Mucosa of descending colon (tissue), 3 donors: ENCODE results near the gene PILRA. TPM values are rescaled to one million over a fixed set of nuclear protein-coding genes. Genes with fewer than 3 reads are reported as not detected.

Experiments
- ATAC-seq: fragments of 200-7000 bp; cut with Tn5 transposase; one replicate; pipeline ENCODE4 v1.9.1; 2020; ENCODE audit warnings: mild to moderate bottlenecking, moderate library complexity
- DNase-seq, 3 donors: peaks; one replicate each; pipeline ENCODE4 v3.0.0-alpha.2; 2020
- H3K36me3 ChIP-seq: fragments of 200-600 bp; one replicate; pipeline ENCODE4 v1.8.0; 2021; ENCODE audit warnings: low read depth, mild to moderate bottlenecking
- H3K4me1 ChIP-seq: fragments of 200-600 bp; one replicate; pipeline ENCODE4 v1.8.0; 2021; ENCODE audit warnings: low read depth, mild to moderate bottlenecking
- H3K4me3 ChIP-seq: fragments of 200-600 bp; one replicate; pipeline ENCODE4 v1.8.0; 2021; ENCODE audit warnings: mild to moderate bottlenecking
- H3K9me3 ChIP-seq: fragments of 200-600 bp; one replicate; pipeline ENCODE4 v1.8.0; 2021; ENCODE audit warnings: mild to moderate bottlenecking
- CTCF ChIP-seq: fragments of 200-600 bp; IDR thresholded peaks from one replicate; pipeline ENCODE4 v1.8.0; 2022; ENCODE audit warnings: antibody characterized with exemption, mild to moderate bottlenecking
- intact Hi-C, 2 donors: fragments of 100-400 bp; cut with DNase I in 1 of 2; cut with micrococcal nuclease in 1 of 2; formaldehyde crosslinking; loops; one replicate each; pipeline versions ENCODE4 v1.11.0 to v1.11.1; 2022; cut with DNase I, micrococcal nuclease
- total RNA-seq, 3 donors: library from RNA; stranded (reverse); fragmentation: NEBNext Ultra II Directional in 2 of 3; extraction: Animal tissue kit (Norgen Biotek cat#: 25700) in 2 of 3; gene quantifications; one replicate each; pipeline versions ENCODE4 v1.2.1 to v1.2.4, GENCODE V29; 2021 to 2023
- donor health status: DM: no; HTN: no; CAD: no; lungs with moderate emphysema.
- donor health status: DM: no; HTN: no; CAD: no.
- donor health status: DM: no; HTN: yes; CAD: no.

Gene PILRA
- total RNA-seq, 3 donors from 2014 or later: 4.2 to 15.9 (median 7.8) TPM

- no peak for TF ChIP-seq CTCF
- no peak for ATAC-seq
These were observed 46.5 kb downstream of the PILRA start for GRCh38 chr7:100419660-100420226.

DNA sequence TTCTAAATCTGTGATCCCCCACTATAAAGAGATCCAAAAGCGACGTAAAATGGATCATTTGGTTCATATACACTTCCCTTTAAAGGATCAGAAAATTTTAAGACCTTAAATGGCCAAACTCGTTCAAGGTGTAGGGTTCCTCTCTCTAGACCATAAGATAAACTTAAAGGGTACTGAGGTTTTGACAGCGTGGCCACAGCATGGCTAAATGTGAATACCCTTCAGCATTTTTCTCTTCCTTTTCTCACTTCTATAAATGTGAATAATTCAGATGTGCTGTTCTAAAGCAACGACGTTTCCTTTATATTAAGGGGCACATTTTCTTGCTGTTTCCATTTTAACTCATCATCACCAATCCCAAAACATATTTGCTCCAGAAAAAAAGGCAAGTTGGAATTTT is 50.0 kb downstream of the PILRA start:
- Histone ChIP-seq H3K4me1 (peaks cover 7% of the 10 kb centered on the region), H3K9me3 (no peaks in the 10 kb centered on the region), H3K36me3 (no peaks in the 10 kb centered on the region), H3K4me3 (no peak overlapping the region)
- ATAC-seq (no peak), DNase-seq (no peak)
- TF ChIP-seq CTCF: no peak
- intact Hi-C loops: no loop called here

More at GRCh38 chr7:100419660-100420226, 46.5 kb downstream of the PILRA start:
- intact Hi-C loops: no loop called here
- Histone ChIP-seq H3K4me3 (no peak overlapping the region), H3K36me3 (no peaks in the 10 kb centered on the region), H3K9me3 (no peaks in the 10 kb centered on the region), H3K4me1 (no peaks in the 10 kb centered on the region)
- DNase-seq: no peak

DNA sequence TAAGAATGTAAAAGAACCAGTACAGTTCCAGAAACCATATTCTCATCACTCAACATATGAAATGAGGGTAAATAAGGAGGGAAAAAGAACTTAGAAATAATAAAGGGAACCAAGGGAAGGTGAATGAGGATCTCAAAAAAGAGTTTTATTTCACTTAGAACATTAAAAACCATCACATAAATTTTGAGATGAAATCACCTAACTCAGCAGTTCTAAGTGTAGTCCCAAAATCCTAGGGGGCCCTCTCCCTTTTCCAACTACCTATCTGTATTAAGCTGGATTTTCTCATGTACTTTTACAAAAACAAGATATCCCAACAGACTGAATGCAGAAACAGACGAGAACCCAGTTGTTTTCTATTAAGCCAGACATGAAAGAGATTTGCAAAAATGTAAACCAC is 52.1 kb downstream of the PILRA start:
- Histone ChIP-seq H3K4me1 (peaks cover 8% of the 10 kb centered on the region), H3K4me3 (no peak overlapping the region), H3K9me3 (no peaks in the 10 kb centered on the region), H3K36me3 (peaks cover 4% of the 10 kb centered on the region)
- DNase-seq (no peak), ATAC-seq (no peak)
- intact Hi-C loops: loop anchor here in 1 of 2 donors (5.0 kb wide), 1 partner anchor 293 kb away; no protein-coding TSS in a partner anchor
- TF ChIP-seq CTCF: no peak

- Histone ChIP-seq H3K36me3 (peaks cover 4% of the 10 kb centered on the region), H3K4me3 (no peak overlapping the region), H3K9me3 (no peaks in the 10 kb centered on the region), H3K4me1 (peaks cover 19% of the 10 kb centered on the region)
- no peak for TF ChIP-seq CTCF
- intact Hi-C loops: loop anchor here in 1 of 2 donors (5.0 kb wide), 1 partner anchor 294 kb away; no protein-coding TSS in a partner anchor
- ATAC-seq (no peak), DNase-seq (no peak)
These were observed 53.2 kb downstream of the PILRA start for GRCh38 chr7:100426516-100426915.

- Histone ChIP-seq H3K9me3 (no peaks in the 10 kb centered on the region), H3K36me3 (peaks cover 7% of the 10 kb centered on the region), H3K4me1 (peaks cover 24% of the 10 kb centered on the region), H3K4me3 (no peak overlapping the region)
- no peak for TF ChIP-seq CTCF
- ATAC-seq (no peak), DNase-seq (no peak)
- intact Hi-C loops: loop anchor here in 1 of 2 donors (5.0 kb wide), 1 partner anchor 295 kb away; no protein-coding TSS in a partner anchor
These were observed 54.5 kb downstream of the PILRA start for GRCh38 chr7:100427762-100428198.
